Liver (tissue), 3 donors: ENCODE data around the gene SOX6.

Experiments used
- CTCF ChIP-seq: fragments of 150-350 bp; IDR thresholded peaks from 2 replicates; pipeline ENCODE4 v1.5.1; 2017; ENCODE audit warnings: improper control_type of control experiment, low read depth, low read length; ENCODE audit not compliant: missing input control
- FOXA1 ChIP-seq: IDR thresholded peaks from 2 replicates; pipeline ENCODE4 v1.6.1; 2016; ENCODE audit warnings: antibody characterized with exemption
- TAF1 ChIP-seq: conservative IDR thresholded peaks from 2 replicates; pipeline ENCODE4 v1.6.1; 2016; ENCODE audit warnings: antibody characterized with exemption, mild to moderate bottlenecking
- YY1 ChIP-seq: IDR thresholded peaks from 2 replicates; pipeline ENCODE4 v1.6.1; 2016; ENCODE audit warnings: antibody characterized with exemption, mild to moderate bottlenecking
- donor health status: healthy.
- donor health status: healthy.

DNA sequence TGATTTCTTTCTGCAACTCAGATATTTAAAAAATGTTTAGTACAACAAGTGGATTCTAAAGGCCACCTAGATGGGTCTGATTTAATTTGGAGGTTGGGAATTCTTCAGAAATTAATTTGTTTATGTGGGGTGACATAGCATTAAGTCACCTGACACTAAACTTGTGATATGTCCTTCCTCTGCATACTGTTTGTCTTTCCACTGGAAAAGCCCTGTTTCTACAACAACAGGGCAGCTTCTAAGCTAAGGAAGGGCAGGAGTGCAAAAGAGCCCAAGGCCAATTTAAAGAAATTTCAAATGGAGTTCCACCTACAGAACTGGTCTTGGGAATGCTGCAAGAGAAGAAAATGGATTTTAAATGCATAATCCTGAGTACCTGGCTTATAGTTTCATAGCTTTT, 319.2 kb downstream of the SOX6 start:
- TF ChIP-seq CTCF (no peak), TAF1 (no peak), FOXA1 (no peak), YY1 (no peak)
